Stomach smooth muscle (tissue), 2 donors: ENCODE data around the gene KHDC4.

Experiments used
- H3K27ac ChIP-seq: one replicate; pipeline ENCODE4 v1.7.0; 2013; ENCODE audit warnings: mild to moderate bottlenecking, low read length, inconsistent platforms
- H3K27me3 ChIP-seq, 2 donors: one replicate each; pipeline ENCODE4 v1.7.0; 2013; ENCODE audit warnings: low read length in 2 of 2; ENCODE audit not compliant: insufficient read depth in 2 of 2, control insufficient read depth in 1 of 2
- H3K36me3 ChIP-seq, 2 donors: one replicate each; pipeline ENCODE4 v1.7.0; 2013; ENCODE audit warnings: low read length in 2 of 2; ENCODE audit not compliant: control insufficient read depth in 2 of 2, insufficient read depth in 2 of 2
- H3K4me1 ChIP-seq: one replicate; pipeline ENCODE4 v1.7.0; 2013; ENCODE audit warnings: low read length; ENCODE audit not compliant: control insufficient read depth, insufficient read depth
- H3K4me3 ChIP-seq, 2 donors: one replicate each; pipeline ENCODE4 v1.7.0; 2013; ENCODE audit warnings: low read length in 2 of 2
- H3K9ac ChIP-seq, 2 donors: one replicate each; pipeline ENCODE4 v1.7.0; 2013; ENCODE audit warnings: low read length in 2 of 2, mild to moderate bottlenecking in 1 of 2
- H3K9me3 ChIP-seq, 2 donors: one replicate each; pipeline ENCODE4 v1.7.0; 2013; ENCODE audit warnings: low read length in 2 of 2; ENCODE audit not compliant: control insufficient read depth in 2 of 2
- donor health status: healthy.
- donor health status: Pancreatic carcinoma.

The KHDC4 gene

GRCh38 chr1:155976913-155977689, 42.9 kb upstream of the KHDC4 start:
- Histone ChIP-seq H3K27me3 (no peaks in the 10 kb centered on the region), H3K4me1 (peaks cover 86% of the 10 kb centered on the region), H3K9ac (peak overlapping the region; percentile 80 to 86), H3K4me3 (peak overlapping the region; percentile 85), H3K9me3 (no peaks in the 10 kb centered on the region), H3K27ac (peak overlapping the region; percentile 88), H3K36me3 (no peaks in the 10 kb centered on the region)

DNA sequence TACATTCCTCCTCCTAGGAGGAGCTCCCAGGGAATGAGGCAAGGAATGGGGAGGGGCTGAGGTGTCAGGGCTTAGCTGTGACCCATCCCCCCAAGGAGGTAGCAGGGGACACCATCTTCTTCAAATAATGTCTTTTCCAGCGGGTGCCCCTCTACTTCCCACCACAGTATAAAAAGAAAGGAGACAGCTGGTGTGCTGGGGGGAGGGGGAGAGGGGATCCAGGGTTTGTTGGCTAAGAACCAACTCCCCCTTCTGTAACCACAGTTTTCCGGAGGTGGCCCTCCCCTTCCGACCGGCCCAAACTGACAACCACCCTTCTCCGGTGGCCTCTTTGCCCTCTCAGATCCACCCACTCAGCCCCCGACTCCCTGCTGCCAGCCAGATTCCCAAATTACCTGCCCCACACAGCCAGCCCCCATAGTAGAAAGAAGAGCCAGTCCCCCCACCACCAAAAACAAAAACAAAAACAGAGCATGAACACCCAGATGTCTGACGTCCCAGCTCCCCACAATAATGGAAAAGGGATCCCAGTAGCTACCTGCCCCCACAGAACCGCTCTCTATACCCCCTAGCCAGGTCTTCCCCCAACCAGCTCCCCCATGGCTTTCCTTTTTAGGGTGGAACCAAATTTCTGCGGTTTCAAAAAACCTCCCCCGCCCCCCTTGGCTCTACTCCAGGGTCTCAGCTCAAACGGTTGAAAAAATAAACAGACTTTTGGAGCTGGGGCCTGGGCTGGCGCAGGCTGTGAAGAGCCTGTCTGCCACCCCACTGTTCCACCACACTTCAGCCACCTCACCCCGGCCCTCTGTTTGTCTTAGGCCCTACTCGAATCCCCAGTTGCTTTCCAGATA, 42.1 kb upstream of the KHDC4 start:
- Histone ChIP-seq H3K27ac (peak overlapping the region; percentile 88), H3K27me3 (no peaks in the 10 kb centered on the region), H3K4me3 (peak overlapping the region; percentile 85), H3K36me3 (no peaks in the 10 kb centered on the region), H3K9ac (peak overlapping the region; percentile 80 to 86), H3K9me3 (no peaks in the 10 kb centered on the region), H3K4me1 (peaks cover 83% of the 10 kb centered on the region)

DNA sequence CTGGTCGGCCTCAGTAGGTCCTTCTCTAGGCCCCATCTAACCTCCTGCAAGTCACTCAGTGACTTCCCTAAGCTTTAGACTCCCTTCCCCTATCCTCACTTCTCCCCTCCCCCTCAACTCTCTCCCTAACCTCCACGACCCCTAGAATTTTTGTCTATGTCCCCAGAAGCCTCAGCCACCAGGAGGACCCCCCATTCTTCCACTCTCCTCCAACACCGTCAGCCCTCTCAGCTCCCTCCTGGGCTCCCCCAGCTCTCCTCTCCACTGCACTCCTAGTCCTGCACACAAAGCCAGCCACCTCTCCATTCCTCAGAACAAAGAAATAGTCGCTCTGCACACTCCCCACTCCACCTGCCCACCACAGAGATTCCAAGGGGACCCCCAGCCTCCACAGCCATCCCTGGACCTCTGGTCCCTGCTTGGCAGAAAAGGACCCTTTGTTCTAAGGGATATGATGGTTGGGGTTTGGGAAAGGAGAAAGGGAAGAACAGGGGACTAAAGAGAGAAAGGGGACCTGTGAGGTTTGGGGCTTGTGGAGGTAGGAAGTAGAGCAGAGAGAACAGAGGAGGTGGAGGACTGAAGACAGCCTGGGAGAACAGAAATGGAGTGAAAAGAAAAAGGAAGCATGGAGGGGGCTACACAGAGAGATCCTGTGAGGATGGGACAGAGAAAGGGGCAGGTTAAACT, 41.3 kb upstream of the KHDC4 start:
- Histone ChIP-seq H3K9me3 (no peaks in the 10 kb centered on the region), H3K27me3 (no peaks in the 10 kb centered on the region), H3K4me3 (peak overlapping the region; percentile 85), H3K27ac (peak overlapping the region; percentile 88), H3K9ac (peak overlapping the region; percentile 80 to 86), H3K36me3 (no peaks in the 10 kb centered on the region), H3K4me1 (peaks cover 82% of the 10 kb centered on the region)

GRCh38 chr1:155974208-155975115, 40.2 kb upstream of the KHDC4 start:
- Histone ChIP-seq H3K4me3 (peak overlapping the region; percentile 85), H3K27me3 (no peaks in the 10 kb centered on the region), H3K36me3 (no peaks in the 10 kb centered on the region), H3K9ac (peak overlapping the region; percentile 60 to 86), H3K9me3 (no peaks in the 10 kb centered on the region), H3K27ac (peak overlapping the region; percentile 88), H3K4me1 (peaks cover 82% of the 10 kb centered on the region)

DNA sequence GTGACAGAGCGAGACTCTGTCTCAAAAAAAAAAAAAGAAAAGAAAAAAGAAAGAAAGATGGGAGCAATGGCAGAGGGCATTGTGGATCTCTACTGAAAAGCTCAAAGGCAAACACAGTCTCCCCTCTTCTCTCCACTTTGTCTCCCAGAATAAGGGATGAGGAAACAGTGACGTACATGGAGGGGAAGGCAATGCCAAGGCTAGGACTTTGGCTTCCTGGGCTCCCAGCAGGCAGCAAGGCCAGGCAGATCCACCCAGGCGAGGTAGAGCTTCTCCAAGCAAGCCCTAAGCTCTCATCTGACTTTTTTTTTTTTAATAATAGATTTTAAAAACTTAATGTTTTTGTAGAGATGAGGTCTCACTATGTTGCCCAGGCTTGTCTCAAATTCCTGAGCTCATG, 39.5 kb upstream of the KHDC4 start:
- Histone ChIP-seq H3K9ac (no peak overlapping the region), H3K4me3 (no peak overlapping the region), H3K27ac (no peak overlapping the region), H3K9me3 (no peaks in the 10 kb centered on the region), H3K27me3 (no peaks in the 10 kb centered on the region), H3K4me1 (peaks cover 82% of the 10 kb centered on the region), H3K36me3 (peaks cover 0 to 7% of the 10 kb centered on the region in 2 donors)

DNA sequence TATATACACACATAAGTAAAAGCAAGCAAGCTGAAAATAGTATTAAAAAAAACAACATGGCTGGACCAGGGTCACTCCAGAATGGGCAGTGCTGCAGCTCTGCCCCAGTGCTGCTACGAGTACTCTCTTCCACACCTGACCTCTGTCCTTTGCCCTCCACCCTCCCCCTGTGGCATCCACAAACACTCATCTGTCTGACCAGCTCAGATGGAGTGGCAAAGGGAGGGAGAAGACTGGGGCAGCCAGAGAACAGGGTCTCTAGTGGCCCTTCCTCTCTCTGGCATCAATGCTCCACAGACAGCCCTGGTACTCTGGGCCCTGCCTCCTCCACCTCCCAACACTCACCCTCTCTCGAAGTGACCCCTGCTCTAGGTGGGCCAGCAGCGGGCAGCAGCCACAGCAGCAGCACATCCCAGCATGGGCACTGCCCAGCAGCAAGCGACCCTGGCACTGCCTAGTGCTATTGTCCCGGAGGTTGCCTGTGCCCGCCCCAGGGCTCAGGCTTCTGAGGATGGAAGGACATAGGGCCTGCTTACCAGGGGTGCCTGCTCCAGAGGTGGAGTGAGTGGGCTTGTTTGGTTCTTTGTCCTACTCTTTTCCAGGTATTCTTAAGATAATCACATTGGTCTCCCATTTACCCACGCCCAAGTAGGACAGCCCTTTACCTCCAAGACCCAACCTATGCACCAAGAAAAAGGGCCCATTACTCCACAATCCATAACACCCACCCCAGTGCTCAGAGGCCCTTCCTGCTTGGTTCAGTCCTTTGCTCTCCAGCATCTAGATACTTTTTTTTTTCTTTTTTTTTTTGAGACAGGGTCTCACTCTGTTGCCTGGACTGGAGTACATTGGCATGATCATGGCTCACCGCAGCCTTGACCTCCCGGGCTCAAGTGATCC, 37.9 kb upstream of the KHDC4 start:
- no peak overlapping the region for H3K27ac ChIP-seq
- no peak overlapping the region for H3K4me3 ChIP-seq
- H3K36me3 ChIP-seq, result peaks cover 0 to 7% of the 10 kb centered on the region in 2 donors
- H3K27me3 ChIP-seq, result no peaks in the 10 kb centered on the region
- no peaks in the 10 kb centered on the region for H3K9me3 ChIP-seq
- no peak overlapping the region for H3K9ac ChIP-seq
- peaks cover 88% of the 10 kb centered on the region for H3K4me1 ChIP-seq

GRCh38 chr1:155970531-155971167, 36.4 kb upstream of the KHDC4 start:
- H3K9ac ChIP-seq, result peak overlapping the region in 1 of 2 donors; percentile 9
- H3K36me3 ChIP-seq, result peaks cover 11 to 20% of the 10 kb centered on the region in 2 donors
- H3K4me1 ChIP-seq, result peaks cover 80% of the 10 kb centered on the region
- peak overlapping the region in 1 of 2 donors; percentile 30 for H3K4me3 ChIP-seq
- H3K9me3 ChIP-seq, result no peaks in the 10 kb centered on the region
- peak overlapping the region; percentile 46 for H3K27ac ChIP-seq
- no peaks in the 10 kb centered on the region for H3K27me3 ChIP-seq

GRCh38 chr1:155969377-155969791, 35.2 kb upstream of the KHDC4 start:
- Histone ChIP-seq H3K4me3 (peak overlapping the region in 1 of 2 donors; percentile 29), H3K4me1 (peaks cover 72% of the 10 kb centered on the region), H3K36me3 (peaks cover 21 to 32% of the 10 kb centered on the region in 2 donors), H3K9ac (peak overlapping the region in 1 of 2 donors; percentile 29), H3K27me3 (no peaks in the 10 kb centered on the region), H3K27ac (peak overlapping the region; percentile 58), H3K9me3 (no peaks in the 10 kb centered on the region)

DNA sequence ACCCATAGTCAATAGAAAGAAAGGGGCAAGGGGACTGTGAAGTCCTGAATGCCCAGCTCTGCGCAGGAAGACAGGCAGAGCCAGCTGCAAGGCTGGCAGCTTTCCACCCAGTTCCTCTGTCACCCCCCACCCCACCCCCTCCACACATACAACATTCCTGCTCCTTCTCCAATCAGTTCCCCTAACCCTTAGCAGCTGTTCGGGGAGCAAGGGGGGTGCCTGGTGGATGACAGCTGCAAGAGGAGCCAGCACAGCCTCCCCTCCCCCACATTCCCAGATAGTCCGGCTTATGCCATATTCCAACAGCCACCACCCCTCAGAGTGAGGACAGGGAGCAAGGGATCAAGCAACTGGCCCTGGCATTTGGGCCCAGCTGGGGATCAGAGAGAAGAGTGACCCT, 34.5 kb upstream of the KHDC4 start:
- Histone ChIP-seq H3K27me3 (no peaks in the 10 kb centered on the region), H3K9ac (no peak overlapping the region), H3K4me3 (peak overlapping the region in 1 of 2 donors; percentile 8), H3K4me1 (peaks cover 65% of the 10 kb centered on the region), H3K9me3 (no peaks in the 10 kb centered on the region), H3K36me3 (peaks cover 23 to 34% of the 10 kb centered on the region in 2 donors), H3K27ac (peak overlapping the region; percentile 58)
